HG03108 (cell line): Measurements from ENCODE around the gene COQ8A.

Experiments used
- ATAC-seq: cut with Tn5 transposase; IDR thresholded peaks from one replicate; pipeline ENCODE4 v1.9.1; 2021; ENCODE audit warnings: moderate library complexity; ENCODE audit not compliant: unreplicated experiment

The COQ8A gene

GRCh38 chr1:226972931-226973330 lies 32.8 kb downstream of the COQ8A start:
- ATAC-seq, result no peak

GRCh38 chr1:226973371-226973897 lies 33.3 kb downstream of the COQ8A start:
- no peak for ATAC-seq

- no peak for ATAC-seq
Observed at GRCh38 chr1:226973898-226974543, 33.9 kb downstream of the COQ8A start.

GRCh38 chr1:226974544-226975258 lies 34.6 kb downstream of the COQ8A start:
- ATAC-seq, result no peak

GRCh38 chr1:226975259-226976250 lies 35.5 kb downstream of the COQ8A start:
- no peak for ATAC-seq

GRCh38 chr1:226976276-226976977 lies 36.3 kb downstream of the COQ8A start:
- no peak for ATAC-seq

GRCh38 chr1:226976978-226977642 lies 37.0 kb downstream of the COQ8A start:
- no peak for ATAC-seq

- ATAC-seq, result no peak
Observed at GRCh38 chr1:226977643-226978431, 37.7 kb downstream of the COQ8A start.

GRCh38 chr1:226978432-226979114 lies 38.5 kb downstream of the COQ8A start:
- no peak for ATAC-seq

- no peak for ATAC-seq
Observed at GRCh38 chr1:226979115-226979516, 39.0 kb downstream of the COQ8A start.

GRCh38 chr1:226979517-226980121 lies 39.5 kb downstream of the COQ8A start:
- ATAC-seq, result no peak

GRCh38 chr1:226980122-226980560 lies 40.0 kb downstream of the COQ8A start:
- no peak for ATAC-seq

GRCh38 chr1:226980565-226981385 lies 40.7 kb downstream of the COQ8A start:
- ATAC-seq, result no peak

- ATAC-seq, result no peak
Observed at GRCh38 chr1:226981386-226981817, 41.3 kb downstream of the COQ8A start.

- no peak for ATAC-seq
Observed at GRCh38 chr1:226981838-226982237, 41.7 kb downstream of the COQ8A start.

GRCh38 chr1:226982451-226983177 lies 42.5 kb downstream of the COQ8A start:
- no peak for ATAC-seq
